ENCODE results near the gene PCDHGA5.

DNA sequence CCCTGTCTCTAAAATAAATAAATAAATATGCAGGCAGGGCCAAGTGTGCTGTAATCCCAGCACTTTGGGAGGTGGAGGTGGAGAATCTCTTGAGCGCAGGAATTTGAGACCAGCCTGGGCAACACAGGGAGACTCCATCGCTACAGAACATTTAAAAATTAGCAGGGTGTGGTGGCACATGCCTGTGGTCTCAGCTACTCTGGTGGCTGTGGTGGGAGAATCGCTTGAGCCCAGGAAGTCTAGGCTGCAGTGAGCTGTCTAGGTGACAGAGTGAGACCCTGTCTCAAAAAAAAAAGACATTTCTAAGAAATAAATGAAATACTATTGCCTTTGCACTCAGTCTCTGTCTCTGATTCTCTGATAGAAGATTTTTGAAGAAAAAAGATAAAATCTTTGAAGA lies 47.6 kb downstream of the PCDHGA5 start:
- TF ChIP-seq, protein P1, sequence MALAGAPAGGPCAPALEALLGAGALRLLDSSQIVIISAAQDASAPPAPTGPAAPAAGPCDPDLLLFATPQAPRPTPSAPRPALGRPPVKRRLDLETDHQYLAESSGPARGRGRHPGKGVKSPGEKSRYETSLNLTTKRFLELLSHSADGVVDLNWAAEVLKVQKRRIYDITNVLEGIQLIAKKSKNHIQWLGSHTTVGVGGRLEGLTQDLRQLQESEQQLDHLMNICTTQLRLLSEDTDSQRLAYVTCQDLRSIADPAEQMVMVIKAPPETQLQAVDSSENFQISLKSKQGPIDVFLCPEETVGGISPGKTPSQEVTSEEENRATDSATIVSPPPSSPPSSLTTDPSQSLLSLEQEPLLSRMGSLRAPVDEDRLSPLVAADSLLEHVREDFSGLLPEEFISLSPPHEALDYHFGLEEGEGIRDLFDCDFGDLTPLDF (CRISPR knock-in tag; IDR thresholded peaks at IDR 0.05) = no peak
- TF ChIP-seq, protein P2, sequence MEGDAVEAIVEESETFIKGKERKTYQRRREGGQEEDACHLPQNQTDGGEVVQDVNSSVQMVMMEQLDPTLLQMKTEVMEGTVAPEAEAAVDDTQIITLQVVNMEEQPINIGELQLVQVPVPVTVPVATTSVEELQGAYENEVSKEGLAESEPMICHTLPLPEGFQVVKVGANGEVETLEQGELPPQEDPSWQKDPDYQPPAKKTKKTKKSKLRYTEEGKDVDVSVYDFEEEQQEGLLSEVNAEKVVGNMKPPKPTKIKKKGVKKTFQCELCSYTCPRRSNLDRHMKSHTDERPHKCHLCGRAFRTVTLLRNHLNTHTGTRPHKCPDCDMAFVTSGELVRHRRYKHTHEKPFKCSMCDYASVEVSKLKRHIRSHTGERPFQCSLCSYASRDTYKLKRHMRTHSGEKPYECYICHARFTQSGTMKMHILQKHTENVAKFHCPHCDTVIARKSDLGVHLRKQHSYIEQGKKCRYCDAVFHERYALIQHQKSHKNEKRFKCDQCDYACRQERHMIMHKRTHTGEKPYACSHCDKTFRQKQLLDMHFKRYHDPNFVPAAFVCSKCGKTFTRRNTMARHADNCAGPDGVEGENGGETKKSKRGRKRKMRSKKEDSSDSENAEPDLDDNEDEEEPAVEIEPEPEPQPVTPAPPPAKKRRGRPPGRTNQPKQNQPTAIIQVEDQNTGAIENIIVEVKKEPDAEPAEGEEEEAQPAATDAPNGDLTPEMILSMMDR (IDR thresholded peaks at IDR 0.05) = no peak
- no peak for TF ChIP-seq JAZF1 (CRISPR knock-in tag; IDR thresholded peaks at IDR 0.05)
- TF ChIP-seq SMAD3 (CRISPR knock-in tag; IDR thresholded peaks at IDR 0.05; ENCODE audit: borderline replicate concordance) = no peak
- TF ChIP-seq, protein P3, sequence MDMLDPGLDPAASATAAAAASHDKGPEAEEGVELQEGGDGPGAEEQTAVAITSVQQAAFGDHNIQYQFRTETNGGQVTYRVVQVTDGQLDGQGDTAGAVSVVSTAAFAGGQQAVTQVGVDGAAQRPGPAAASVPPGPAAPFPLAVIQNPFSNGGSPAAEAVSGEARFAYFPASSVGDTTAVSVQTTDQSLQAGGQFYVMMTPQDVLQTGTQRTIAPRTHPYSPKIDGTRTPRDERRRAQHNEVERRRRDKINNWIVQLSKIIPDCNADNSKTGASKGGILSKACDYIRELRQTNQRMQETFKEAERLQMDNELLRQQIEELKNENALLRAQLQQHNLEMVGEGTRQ (CRISPR knock-in tag; IDR thresholded peaks at IDR 0.05) = no peak
- no peak for TF ChIP-seq ELF4 (CRISPR knock-in tag; IDR thresholded peaks at IDR 0.05; ENCODE audit: low read depth)
- no peak for TF ChIP-seq SP1 (CRISPR knock-in tag; conservative IDR thresholded peaks at IDR 0.05)
